Coronary artery (tissue), 2 donors: Measurements from ENCODE around the gene PXDN.

Experiments
- DNase-seq: peaks from one replicate; pipeline ENCODE4 v3.0.0-alpha.2; 2017; ENCODE audit warnings: low spot score
- H3K27ac ChIP-seq, 2 donors: fragments of 200-600 bp; sonication (generic); one replicate each; pipeline ENCODE4 v1.5.1; 2016 to 2019
- H3K4me3 ChIP-seq: fragments of 200-600 bp; sonication (generic); 2 replicates; pipeline ENCODE4 v1.5.1; 2016; ENCODE audit warnings: mild to moderate bottlenecking, moderate library complexity
- CTCF ChIP-seq: fragments of 200-600 bp; sonication (generic); IDR thresholded peaks from one replicate; pipeline ENCODE4 v1.5.1; 2019; ENCODE audit warnings: antibody characterized with exemption

PXDN gene

GRCh38 chr2:1751767-1752725 lies 7.7 kb upstream of the PXDN start:
- Histone ChIP-seq H3K4me3 (no peak overlapping the region), H3K27ac (no peak overlapping the region)
- peak; percentile 61 for DNase-seq
- TF ChIP-seq CTCF: no peak

DNA sequence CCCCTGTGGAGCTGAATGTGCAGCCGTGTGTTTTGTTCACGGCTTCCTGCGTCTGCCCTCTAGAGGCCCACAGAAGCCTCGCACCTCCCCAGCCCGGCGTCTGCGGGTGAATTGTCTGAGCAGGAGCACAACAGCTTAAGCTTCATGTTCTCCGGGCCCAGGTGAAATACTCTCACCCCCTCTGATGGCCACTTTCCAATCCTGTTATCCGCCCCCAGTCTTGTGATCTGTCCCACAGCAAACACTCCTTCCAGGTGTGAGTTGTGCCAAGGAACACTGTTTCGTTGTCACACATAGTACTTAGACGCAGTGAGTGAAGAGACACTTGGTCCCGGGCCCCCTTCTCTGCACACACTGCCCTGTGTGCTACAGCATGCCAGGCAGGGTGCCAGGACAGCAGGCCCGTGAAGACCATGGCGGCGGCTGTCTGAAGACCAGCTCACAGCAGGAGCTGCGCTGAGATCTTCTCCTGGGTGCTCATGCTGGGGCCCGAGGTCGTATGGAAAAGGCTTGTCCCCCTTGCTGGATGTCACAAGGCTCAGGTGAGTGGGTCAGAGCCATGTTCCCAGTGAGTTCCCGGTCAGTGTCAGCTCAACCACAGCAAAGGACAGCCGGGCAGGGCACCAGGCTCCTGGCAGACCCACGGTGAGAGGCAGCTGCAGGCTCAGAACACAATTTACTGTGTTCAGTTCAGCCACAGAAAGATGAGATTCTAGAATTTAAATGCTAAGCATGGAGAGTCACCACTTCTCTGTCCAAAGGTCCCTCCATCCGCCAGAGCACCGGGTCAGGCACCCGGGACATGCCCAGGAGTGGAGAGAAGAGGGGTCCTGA lies 6.8 kb upstream of the PXDN start:
- Histone ChIP-seq H3K4me3 (no peak overlapping the region), H3K27ac (peak overlapping the region in 1 of 2 donors; percentile 60)
- TF ChIP-seq CTCF: peak; percentile 76
- peak; percentile 84 for DNase-seq

- DNase-seq: no peak
- Histone ChIP-seq H3K27ac (peak overlapping the region in 1 of 2 donors; percentile 60), H3K4me3 (no peak overlapping the region)
- no peak for TF ChIP-seq CTCF
These were observed 6.1 kb upstream of the PXDN start for GRCh38 chr2:1750270-1750932.

DNA sequence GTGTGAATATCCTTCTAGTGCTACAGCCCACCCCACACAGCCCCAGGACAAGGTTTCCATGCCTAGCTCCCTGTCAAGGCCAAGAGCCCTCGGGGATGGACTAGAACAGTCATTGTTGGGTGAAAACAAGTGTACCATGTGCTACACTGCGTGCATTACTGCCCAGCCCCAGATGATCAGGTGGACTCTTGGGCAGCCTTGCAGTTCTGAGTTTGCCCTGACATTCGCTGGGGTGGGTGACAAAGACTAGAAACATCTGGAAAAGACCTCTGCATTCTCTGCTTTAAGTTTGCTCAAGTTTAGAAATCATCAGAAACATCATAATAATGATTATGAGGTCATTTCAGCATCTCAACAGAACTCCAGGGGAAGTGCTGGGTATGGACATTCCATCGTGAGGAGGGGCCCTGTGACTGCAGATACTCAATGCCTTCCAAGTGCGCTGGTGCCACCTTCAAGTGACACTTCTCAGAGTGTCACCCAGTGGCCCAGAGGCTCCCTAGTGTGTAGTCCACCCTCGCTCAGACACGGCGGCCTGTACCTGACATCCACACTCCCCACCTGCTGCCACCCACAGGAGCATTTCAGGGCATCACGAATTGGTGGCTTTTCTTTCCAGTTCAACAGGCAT lies 5.3 kb upstream of the PXDN start:
- DNase-seq: peak; percentile 60
- H3K4me3 ChIP-seq: no peak overlapping the region
- H3K27ac ChIP-seq: no peak overlapping the region

GRCh38 chr2:1748741-1749488 lies 4.6 kb upstream of the PXDN start:
- Histone ChIP-seq H3K4me3 (no peak overlapping the region), H3K27ac (no peak overlapping the region)
- peak; percentile 54 for DNase-seq
- no peak for TF ChIP-seq CTCF

More for the DNA sequence above, 5.3 kb upstream of the PXDN start:
- no peak for TF ChIP-seq CTCF
